H1 (cell line): ENCODE data around the gene RMND1. TPM values are rescaled to one million over a fixed set of nuclear protein-coding genes. Genes with fewer than 3 reads are reported as not detected.

ENCODE experiments used
- CTCF ChIA-PET: fragments of 300-600 bp; sonication (Branson Sonifier 250); formaldehyde crosslinking; loops from one replicate; lab custom pipeline; 2021; ENCODE audit not compliant: partially characterized antibody; lab: Charles Lee
- POLR2A ChIA-PET: fragments of 300-600 bp; sonication (Branson Sonifier 250); formaldehyde crosslinking; loops from one replicate; lab custom pipeline; 2021; ENCODE audit warnings: inconsistent platforms; ENCODE audit not compliant: partially characterized antibody; lab: Charles Lee
- DNase-seq, 2 experiments: peaks; one replicate each; pipeline versions ENCODE4 v3.0.0 to v3.0.0-alpha.2; 2010 to 2022; ENCODE audit warnings: low spot score in 2 of 2, low read depth in 1 of 2, mixed read lengths in 1 of 2
- FAIRE-seq: peaks from 2 replicates; lab custom pipeline; 2011; peaks lifted over from hg19 to GRCh38; lab: Jason Lieb, UNC
- H2AFZ ChIP-seq: 2 replicates; pipeline ENCODE4 v1.8.1; 2012; ENCODE audit warnings: low read length, inconsistent platforms
- H2AK5ac ChIP-seq: 2 replicates; pipeline ENCODE4 v1.6.1; 2013; ENCODE audit warnings: low read depth, low read length
- H2BK120ac ChIP-seq: replicated peaks from 2 replicates; pipeline ENCODE3; 2013; ENCODE audit warnings: low read depth, low read length, inconsistent platforms
- H2BK12ac ChIP-seq: 2 replicates; pipeline ENCODE4 v1.6.1; 2013; ENCODE audit warnings: low read depth, low read length
- H2BK15ac ChIP-seq: 2 replicates; pipeline ENCODE4 v1.6.1; 2013; ENCODE audit warnings: low read length
- H2BK20ac ChIP-seq: 2 replicates; pipeline ENCODE4 v1.6.1; 2013; ENCODE audit warnings: low read length
- H2BK5ac ChIP-seq: 2 replicates; pipeline ENCODE4 v1.6.1; 2013; ENCODE audit warnings: low read depth, low read length
- H3K14ac ChIP-seq: 2 replicates; pipeline ENCODE4 v1.6.1; 2013; ENCODE audit warnings: inconsistent platforms; ENCODE audit not compliant: insufficient read length
- H3K18ac ChIP-seq: 2 replicates; pipeline ENCODE4 v1.6.1; 2013; ENCODE audit warnings: low read length; ENCODE audit errors: extremely low read depth
- H3K23ac ChIP-seq: 2 replicates; pipeline ENCODE4 v1.6.1; 2013; ENCODE audit warnings: inconsistent platforms; ENCODE audit not compliant: insufficient read length
- H3K23me2 ChIP-seq: 2 replicates; pipeline ENCODE4 v1.6.1; 2013; ENCODE audit warnings: low read depth, low read length
- H3K27ac ChIP-seq: 2 replicates; pipeline ENCODE4 v1.6.1; 2011; ENCODE audit warnings: low read depth, low read length, inconsistent platforms
- H3K27me3 ChIP-seq, 4 experiments: replicated peaks in 1 of 4; 1 replicate in 1 of 4; 2 replicates in 3 of 4; pipeline versions ENCODE4 v1.6.1 to v1.8.1; 2011 to 2013; ENCODE audit warnings: low read length in 3 of 4, mild to moderate bottlenecking in 3 of 4, inconsistent platforms in 2 of 4, mixed read lengths in 2 of 4, moderate library complexity in 1 of 4; ENCODE audit not compliant: control insufficient read depth in 3 of 4, insufficient read depth in 3 of 4; ENCODE audit errors: extremely low read depth in 1 of 4
- H3K36me3 ChIP-seq, 4 experiments: 2 replicates each; pipeline versions ENCODE4 v1.6.1 to v1.8.1; 2011 to 2013; ENCODE audit warnings: mild to moderate bottlenecking in 4 of 4, low read length in 3 of 4, moderate library complexity in 2 of 4, control low read depth in 1 of 4, inconsistent platforms in 1 of 4; ENCODE audit not compliant: insufficient read depth in 4 of 4, control insufficient read depth in 2 of 4
- H3K4ac ChIP-seq: replicated peaks from 2 replicates; pipeline ENCODE3; 2013; ENCODE audit warnings: low read length, low read depth, mixed read lengths, inconsistent platforms; ENCODE audit not compliant: insufficient read length
- H3K4me1 ChIP-seq, 4 experiments: replicated peaks in 1 of 4; 1 replicate in 1 of 4; 2 replicates in 3 of 4; pipeline versions ENCODE4 v1.6.1 to v1.8.1; 2011 to 2013; ENCODE audit warnings: low read length in 3 of 4, inconsistent platforms in 2 of 4, mixed read lengths in 1 of 4; ENCODE audit not compliant: insufficient read depth in 4 of 4, control insufficient read depth in 3 of 4
- H3K4me2 ChIP-seq, 2 experiments: 2 replicates each; pipeline versions ENCODE4 v1.6.1 to v1.8.1; 2011 to 2013; ENCODE audit warnings: low read depth in 2 of 2, low read length in 2 of 2, control low read depth in 1 of 2, inconsistent platforms in 1 of 2, mild to moderate bottlenecking in 1 of 2; ENCODE audit not compliant: insufficient read depth in 1 of 2
- H3K4me3 ChIP-seq, 4 experiments: fragments of 200-600, 300-600 bp in 1 of 4; sonication (generic), shearing (Covaris generic), sonication (Bioruptor Twin) in 1 of 4; 2 replicates each; pipeline versions ENCODE4 v1.5.1 to v1.8.1; 2011 to 2016; ENCODE audit warnings: low read length in 4 of 4, low read depth in 3 of 4, control low read depth in 2 of 4, inconsistent platforms in 2 of 4, mild to moderate bottlenecking in 2 of 4, mixed read lengths in 1 of 4, moderate library complexity in 1 of 4; ENCODE audit not compliant: insufficient read depth in 2 of 4; ENCODE audit errors: extremely low read depth in 1 of 4
- H3K56ac ChIP-seq: replicated peaks from 2 replicates; pipeline ENCODE3; 2013; ENCODE audit warnings: low read depth, mild to moderate bottlenecking, mixed read lengths, low read length, inconsistent platforms; ENCODE audit not compliant: insufficient read length
- H3K79me1 ChIP-seq: 2 replicates; pipeline ENCODE4 v1.6.1; 2013; ENCODE audit warnings: low read depth, low read length, control low read depth
- H3K79me2 ChIP-seq, 2 experiments: 2 replicates each; pipeline versions ENCODE4 v1.6.1 to v1.8.1; 2012 to 2013; ENCODE audit warnings: low read length in 2 of 2, mild to moderate bottlenecking in 2 of 2, inconsistent platforms in 1 of 2; ENCODE audit not compliant: insufficient read depth in 2 of 2, control insufficient read depth in 1 of 2
- H3K9ac ChIP-seq, 4 experiments: replicated peaks in 1 of 4; 1 replicate in 1 of 4; 2 replicates in 3 of 4; pipeline versions ENCODE4 v1.6.1 to v1.8.1; 2011 to 2013; ENCODE audit warnings: low read depth in 3 of 4, low read length in 3 of 4, control low read depth in 2 of 4, mild to moderate bottlenecking in 2 of 4, moderate library complexity in 2 of 4, inconsistent platforms in 1 of 4; ENCODE audit errors: extremely low read depth in 1 of 4
- H3K9me3 ChIP-seq, 2 experiments: 2 replicates each; pipeline versions ENCODE4 v1.6.1 to v1.8.1; 2012 to 2013; ENCODE audit warnings: mild to moderate bottlenecking in 2 of 2, moderate library complexity in 2 of 2, control low read depth in 1 of 2, inconsistent platforms in 1 of 2, low read depth in 1 of 2, low read length in 1 of 2, mixed read lengths in 1 of 2; ENCODE audit not compliant: insufficient read depth in 2 of 2
- H4K20me1 ChIP-seq, 2 experiments: replicated peaks in 1 of 2; 2 replicates each; pipeline versions ENCODE3 to v1.8.1; 2011 to 2013; ENCODE audit warnings: inconsistent platforms in 2 of 2, low read length in 2 of 2, mild to moderate bottlenecking in 1 of 2; ENCODE audit not compliant: insufficient read depth in 2 of 2, control insufficient read depth in 1 of 2
- H4K5ac ChIP-seq: 2 replicates; pipeline ENCODE4 v1.6.1; 2013; ENCODE audit warnings: low read length, low read depth, mixed read lengths, inconsistent platforms; ENCODE audit not compliant: insufficient read length
- H4K8ac ChIP-seq: 2 replicates; pipeline ENCODE4 v1.8.0; 2013; ENCODE audit warnings: mild to moderate bottlenecking, moderate library complexity, low read length, inconsistent platforms; ENCODE audit not compliant: insufficient read depth; ENCODE audit errors: extremely low read depth
- H4K91ac ChIP-seq: replicated peaks from 2 replicates; pipeline ENCODE3; 2013; ENCODE audit warnings: low read length, mixed read lengths, inconsistent platforms; ENCODE audit not compliant: insufficient read length
- BRCA1 ChIP-seq: IDR thresholded peaks from 2 replicates; pipeline ENCODE4 v1.6.1; 2012; ENCODE audit warnings: low read depth, low read length, improper control_type of control experiment
- EZH2 ChIP-seq: fragments of 200-600 bp; sonication (generic); IDR thresholded peaks from 2 replicates; pipeline ENCODE4 v1.7.1; 2012; ENCODE audit warnings: low read depth, mild to moderate bottlenecking, moderate library complexity, low read length, inconsistent platforms; ENCODE audit not compliant: severe bottlenecking
- FOSL1 ChIP-seq: IDR thresholded peaks from 2 replicates; pipeline ENCODE4 v1.6.1; 2011; ENCODE audit warnings: mild to moderate bottlenecking, low read depth, low read length, moderate library complexity; ENCODE audit not compliant: insufficient read depth
- HDAC2 ChIP-seq, 2 experiments: fragments of 300-600 bp in 1 of 2; sonication (generic) in 1 of 2; IDR thresholded peaks; 2 replicates each; pipeline ENCODE4 v1.6.1; 2011 to 2012; ENCODE audit warnings: low read depth in 2 of 2, low read length in 2 of 2, mild to moderate bottlenecking in 2 of 2, moderate library complexity in 2 of 2, borderline replicate concordance in 1 of 2, inconsistent platforms in 1 of 2
- HDAC6 ChIP-seq: IDR thresholded peaks from one replicate; pipeline ENCODE4 v1.7.1; 2012; ENCODE audit warnings: low read depth, mild to moderate bottlenecking, inconsistent platforms, low read length, moderate library complexity
- KDM5A ChIP-seq: fragments of 200-600 bp; IDR thresholded peaks from 2 replicates; pipeline ENCODE4 v1.7.1; 2012; ENCODE audit warnings: mild to moderate bottlenecking, low read length, inconsistent platforms, mixed read lengths
- POLR2AphosphoS5 ChIP-seq: IDR thresholded peaks from 2 replicates; pipeline ENCODE4 v1.6.1; 2011; ENCODE audit warnings: low read depth, low read length
- SIN3A ChIP-seq, 2 experiments: IDR thresholded peaks in 1 of 2; conservative IDR thresholded peaks in 1 of 2; 2 replicates each; pipeline ENCODE4 v1.6.1; 2011 to 2012; ENCODE audit warnings: low read length in 2 of 2, improper control_type of control experiment in 1 of 2, low read depth in 1 of 2, mild to moderate bottlenecking in 1 of 2
- SP2 ChIP-seq: IDR thresholded peaks from 2 replicates; pipeline ENCODE4 v1.6.1; 2012; ENCODE audit warnings: mild to moderate bottlenecking, low read length, inconsistent platforms
- SRF ChIP-seq: IDR thresholded peaks from 2 replicates; pipeline ENCODE4 v1.6.1; 2011; ENCODE audit warnings: mild to moderate bottlenecking, low read depth, low read length, moderate library complexity
- TCF12 ChIP-seq: IDR thresholded peaks from 2 replicates; pipeline ENCODE4 v1.6.1; 2011; ENCODE audit warnings: low read depth, mild to moderate bottlenecking, low read length
- TEAD4 ChIP-seq: IDR thresholded peaks from 2 replicates; pipeline ENCODE4 v1.6.1; 2012; ENCODE audit warnings: low read depth, low read length, inconsistent platforms, mixed read lengths
- YY1 ChIP-seq: IDR thresholded peaks from 2 replicates; pipeline ENCODE4 v1.6.1; 2011; ENCODE audit warnings: low read depth, mild to moderate bottlenecking, low read length
- WGBS, 2 experiments: shearing (Covaris generic) in 1 of 2; methylation state at CpG; one replicate each; pipeline versions ENCODE4 v1.1.6 to v1.1.7; 2013 to 2015; ENCODE audit warnings: low lambda C conversion rate in 2 of 2, mixed read lengths in 2 of 2, inconsistent platforms in 1 of 2, low coverage in 1 of 2, missing lambda C conversion rate in 1 of 2; ENCODE audit not compliant: insufficient replicate concordance in 2 of 2, insufficient coverage in 1 of 2, insufficient read length in 1 of 2; ENCODE audit errors: extremely low coverage in 1 of 2, missing lambda C conversion rate in 1 of 2; 5-methylcytosine and 5-hydroxymethylcytosine counted together
- polyA plus RNA-seq, 7 experiments: library from polyadenylated mRNA; depleted of rRNA in 3 of 7; stranded (reverse) in 5 of 7; unstranded in 2 of 7; fragments of >200 nt in 5 of 7; fragments of 200-250 nt in 2 of 7; gene quantifications; 1 replicate in 5 of 7; 2 replicates in 1 of 7; 4 replicates in 1 of 7; pipeline versions ENCODE4 v1.2.1 to v1.2.3, GENCODE V29; 2011 to 2013; ENCODE audit warnings: missing spikeins in 2 of 7, mixed read lengths in 2 of 7
- total RNA-seq: library from RNA; stranded (reverse); fragmentation: NEBNext Ultra II Directional; extraction: Animal tissue kit (Norgen Biotek cat#: 25700); gene quantifications from 2 replicates; pipeline ENCODE4 v1.2.1, GENCODE V29; 2021

Gene RMND1
- total and polyA plus RNA-seq, 2 of the 8 experiments (the other 6 are each of a cell fraction or from before 2014, with no cell fraction given), result 7.3 to 21.9 TPM

DNA sequence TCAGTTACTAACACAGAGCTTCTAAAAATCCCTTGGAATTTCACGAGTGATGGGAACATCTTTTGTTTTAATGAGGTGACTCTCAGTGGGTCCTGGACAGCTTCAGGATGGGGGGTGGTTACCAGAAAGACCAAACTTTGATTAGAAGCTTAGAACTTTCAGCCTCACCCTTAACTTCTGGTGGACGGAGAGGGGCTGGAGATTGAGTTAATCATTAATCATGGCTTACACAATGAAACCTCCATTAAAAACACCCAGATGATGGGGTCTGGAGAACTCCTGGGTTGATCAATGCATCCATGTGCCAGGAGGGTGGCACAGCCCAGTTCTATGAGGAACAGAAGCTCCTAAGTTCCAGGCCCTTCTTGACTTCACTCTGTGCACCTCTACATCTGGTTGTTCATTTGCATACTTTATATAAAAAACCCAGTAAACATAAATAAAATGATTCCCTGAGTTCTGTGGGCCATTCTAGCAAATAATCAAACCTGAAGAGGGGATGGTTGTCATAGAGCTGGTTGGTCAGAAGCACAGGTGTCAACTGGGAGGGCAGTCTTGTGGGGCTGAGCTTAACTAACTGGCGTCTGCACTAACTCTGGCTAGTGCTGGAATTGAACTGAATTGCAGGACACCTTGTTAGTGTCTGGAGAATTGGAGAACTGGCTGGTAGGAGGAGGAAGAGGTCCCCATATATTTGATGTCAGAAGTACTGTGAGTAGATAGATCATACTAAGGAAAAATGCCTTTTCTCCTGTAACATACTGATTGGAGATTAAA is 10.3 kb downstream of the RMND1 start:
- H2BK12ac ChIP-seq, result no peak overlapping the region
- DNase-seq, result no peak
- ChIA-PET POLR2A (interaction anchor here (0.7 to 3.3 kb wide), 4 partner anchors 8 to 31 kb away, joined by 3 to 18 read pairs (median 3); partner anchors contain the start of gene RMND1), CTCF (interaction anchor here (0.8 to 2.6 kb wide), 5 partner anchors 10 to 683 kb away, joined by 3 to 11 read pairs (median 3); partner anchors contain the start of gene RMND1)
- no peak overlapping the region for H2BK20ac ChIP-seq
- no peak overlapping the region for H3K23ac ChIP-seq
- peaks cover 3 to 83% of the 10 kb centered on the region in 2 experiments; a peak in 2 of 4 replicates for H3K79me2 ChIP-seq
- FAIRE-seq, result no peak
- 91% methylated on average over 3 of the region's 3 CpGs; no CpG with 5 or more reads in 1 of the 2 experiments for WGBS, 2 experiments
- no peaks in the 10 kb centered on the region for H3K27me3 ChIP-seq
- H3K14ac ChIP-seq, result no peak overlapping the region
- no peak overlapping the region for H3K18ac ChIP-seq
- H3K4me3 ChIP-seq, result no peak overlapping the region
- H2BK120ac ChIP-seq, result no peak overlapping the region
- peaks cover 5 to 7% of the 10 kb centered on the region in 2 experiments for H4K20me1 ChIP-seq
- no peak overlapping the region for H3K4ac ChIP-seq
- no peak overlapping the region for H2AFZ ChIP-seq
- no peaks in the 10 kb centered on the region for H3K4me1 ChIP-seq
- peaks cover 0 to 15% (median 7%) of the 10 kb centered on the region in 4 experiments; a peak in 6 of 8 replicates for H3K36me3 ChIP-seq
- no peak overlapping the region for H3K9ac ChIP-seq
- no peaks in the 10 kb centered on the region for H3K23me2 ChIP-seq
- H3K4me2 ChIP-seq, result no peak overlapping the region
- H2BK5ac ChIP-seq, result no peak overlapping the region
- no peak overlapping the region for H4K91ac ChIP-seq
- no peak overlapping the region for H3K27ac ChIP-seq
- H2AK5ac ChIP-seq, result no peak overlapping the region
- H3K56ac ChIP-seq, result no peak overlapping the region
- H2BK15ac ChIP-seq, result no peak overlapping the region
- H3K79me1 ChIP-seq, result peaks cover 7% of the 10 kb centered on the region
- no peak overlapping the region for H4K8ac ChIP-seq
- no peaks in the 10 kb centered on the region for H3K9me3 ChIP-seq
- H4K5ac ChIP-seq, result no peak overlapping the region
- TF ChIP-seq HDAC2 (IDR thresholded peaks at IDR 0.05; ENCODE audit: borderline replicate concordance in 1 of 2, low read depth in 2 of 2, low read length in 2 of 2) (no peak), HDAC6 (no peak), SIN3A (conservative IDR thresholded peaks at IDR 0.05 in 1 of 2, IDR thresholded peaks at IDR 0.05 in 1 of 2; ENCODE audit: low read depth in 1 of 2, low read length in 2 of 2) (no peak), KDM5A (no peak), TCF12 (no peak), TEAD4 (no peak), EZH2 (no peak), SRF (no peak), BRCA1 (no peak), FOSL1 (no peak), POLR2AphosphoS5 (no peak), SP2 (no peak), YY1 (no peak)
